Measurements from ENCODE around the gene CACYBP. TPM values are rescaled to one million over a fixed set of nuclear protein-coding genes. Genes with fewer than 3 reads are reported as not detected.

Gene CACYBP
- total RNA-seq, 2 experiments from 2014 or later, result 307 to 346 TPM

DNA sequence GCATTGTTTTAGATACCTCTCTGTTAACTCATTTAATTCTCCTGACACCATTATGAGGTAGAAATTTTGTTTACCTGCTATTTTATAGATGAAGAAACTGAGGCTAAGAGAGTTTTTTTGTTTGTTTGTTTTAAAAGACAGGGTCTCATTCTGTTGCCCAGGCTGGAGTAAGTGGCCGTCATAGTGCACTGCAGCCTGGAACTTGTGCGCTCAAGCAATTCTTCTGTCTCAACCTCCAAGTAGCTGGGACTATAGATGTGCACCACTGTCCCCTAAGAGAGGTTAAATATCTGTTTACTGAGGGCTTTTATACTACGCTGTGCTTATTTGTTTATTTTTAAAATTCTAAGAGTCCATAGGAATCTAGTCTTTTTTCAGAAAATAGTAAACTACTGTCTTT lies 43.7 kb upstream of the CACYBP start:
- POLR2A ChIA-PET, result no interaction called here

GRCh38 chr1:174956976-174957375 lies 42.8 kb upstream of the CACYBP start:
- no peaks in the 10 kb centered on the region for H3K27me3 Mint-ChIP-seq
- ATAC-seq (no peak), DNase-seq (no peak)
- intact Hi-C loops (cut with micrococcal nuclease), result no loop called here
- H3K9me3 Mint-ChIP-seq, result no peaks in the 10 kb centered on the region
- H3K27ac Mint-ChIP-seq, result no peak overlapping the region
- TF ChIP-seq CTCF (IDR thresholded peaks at IDR 0.05), result no peak
- no peaks in the 10 kb centered on the region for H3K36me3 Mint-ChIP-seq (ENCODE audit: low read depth)
- ChIA-PET CTCF (no interaction called here), POLR2A (no interaction called here)
- peaks cover 27% of the 10 kb centered on the region for H3K4me1 Mint-ChIP-seq (ENCODE audit: low read depth)
- H3K4me3 Mint-ChIP-seq, result no peak overlapping the region

More for the DNA sequence above, 43.7 kb upstream of the CACYBP start:
- Mint-ChIP-seq H3K27me3 (no peaks in the 10 kb centered on the region), H3K9me3 (no peaks in the 10 kb centered on the region), H3K36me3 (ENCODE audit: low read depth) (no peaks in the 10 kb centered on the region), H3K27ac (no peak overlapping the region), H3K4me1 (ENCODE audit: low read depth) (peaks cover 27% of the 10 kb centered on the region), H3K4me3 (no peak overlapping the region)
- intact Hi-C loops (cut with micrococcal nuclease), result no loop called here
- ATAC-seq (no peak), DNase-seq (no peak)
- TF ChIP-seq CTCF (IDR thresholded peaks at IDR 0.05), result no peak
- CTCF ChIA-PET, result no interaction called here

GRCh38 chr1:174957829-174958228 lies 41.9 kb upstream of the CACYBP start:
- TF ChIP-seq CTCF (IDR thresholded peaks at IDR 0.05), result no peak
- Mint-ChIP-seq H3K4me1 (ENCODE audit: low read depth) (peaks cover 27% of the 10 kb centered on the region), H3K36me3 (ENCODE audit: low read depth) (no peaks in the 10 kb centered on the region), H3K27me3 (no peaks in the 10 kb centered on the region), H3K9me3 (no peaks in the 10 kb centered on the region), H3K27ac (peak overlapping the region; percentile 71), H3K4me3 (peak overlapping the region; percentile 32)
- ATAC-seq (no peak), DNase-seq (no peak)
- ChIA-PET POLR2A (interaction anchor here (0.7 kb wide), 1 partner anchor 8 kb away, joined by 4 read pairs; no protein-coding TSS in a partner anchor), CTCF (interaction anchor here (1.1 kb wide), 1 partner anchor 25 kb away, joined by 4 read pairs; no protein-coding TSS in a partner anchor)
- intact Hi-C loops (cut with micrococcal nuclease), result no loop called here

- Mint-ChIP-seq H3K4me3 (no peak overlapping the region), H3K4me1 (ENCODE audit: low read depth) (peaks cover 29% of the 10 kb centered on the region)
These were observed 41.4 kb upstream of the CACYBP start for GRCh38 chr1:174958396-174958795.

GRCh38 chr1:174960362-174960761 lies 39.4 kb upstream of the CACYBP start:
- H3K4me1 Mint-ChIP-seq (ENCODE audit: low read depth), result peaks cover 37% of the 10 kb centered on the region
- no peak for DNase-seq
- H3K27ac Mint-ChIP-seq, result no peak overlapping the region
- H3K36me3 Mint-ChIP-seq (ENCODE audit: low read depth), result no peaks in the 10 kb centered on the region
- ChIA-PET CTCF (no interaction called here), POLR2A (no interaction called here)
- no peak for ATAC-seq
- H3K27me3 Mint-ChIP-seq, result no peaks in the 10 kb centered on the region
- intact Hi-C loops (cut with micrococcal nuclease), result no loop called here
- H3K4me3 Mint-ChIP-seq, result no peak overlapping the region
- TF ChIP-seq CTCF (IDR thresholded peaks at IDR 0.05), result no peak
- no peaks in the 10 kb centered on the region for H3K9me3 Mint-ChIP-seq

More at GRCh38 chr1:174958396-174958795, 41.4 kb upstream of the CACYBP start:
- no peaks in the 10 kb centered on the region for H3K36me3 Mint-ChIP-seq (ENCODE audit: low read depth)
- H3K9me3 Mint-ChIP-seq, result no peaks in the 10 kb centered on the region
- H3K27me3 Mint-ChIP-seq, result no peaks in the 10 kb centered on the region
- ATAC-seq, result no peak
- peak overlapping the region; percentile 5 for H3K27ac Mint-ChIP-seq
- TF ChIP-seq CTCF (IDR thresholded peaks at IDR 0.05), result no peak
- DNase-seq, result no peak
- intact Hi-C loops (cut with micrococcal nuclease), result no loop called here
- CTCF ChIA-PET, result interaction anchor here (1.1 kb wide), 1 partner anchor 25 kb away, joined by 4 read pairs; no protein-coding TSS in a partner anchor
- POLR2A ChIA-PET, result interaction anchor here (0.7 kb wide), 1 partner anchor 22 kb away, joined by 3 read pairs; no protein-coding TSS in a partner anchor
